Psoas muscle (tissue), 8 donors: ENCODE measurements around the gene NFIB. TPM values are rescaled to one million over a fixed set of nuclear protein-coding genes. Genes with fewer than 3 reads are reported as not detected.

Experiments
- ATAC-seq, 4 donors: fragments of 200-7000 bp; cut with Tn5 transposase; one replicate each; pipeline ENCODE4 v1.9.1; 2020; ENCODE audit warnings: moderate library complexity in 3 of 4, mild to moderate bottlenecking in 2 of 4
- DNase-seq, 2 donors: peaks; one replicate each; pipeline ENCODE4 v3.0.0-alpha.2; 2020
- H3K27ac ChIP-seq: fragments of 200-600 bp; one replicate; pipeline ENCODE4 v1.8.0; 2022
- H3K27me3 ChIP-seq, 3 donors: fragments of 200-600 bp in 1 of 3; one replicate each; pipeline versions ENCODE4 v1.6.1 to v1.8.0; 2013 to 2022; ENCODE audit warnings: low read length in 2 of 3, mild to moderate bottlenecking in 2 of 3, moderate library complexity in 1 of 3; ENCODE audit not compliant: insufficient read depth in 3 of 3
- H3K36me3 ChIP-seq, 2 donors: fragments of 200-600 bp in 1 of 2; one replicate each; pipeline versions ENCODE4 v1.6.1 to v1.8.0; 2013 to 2022; ENCODE audit warnings: low read depth in 1 of 2, mild to moderate bottlenecking in 1 of 2, moderate library complexity in 1 of 2; ENCODE audit not compliant: insufficient read depth in 1 of 2
- H3K4me1 ChIP-seq: fragments of 200-600 bp; one replicate; pipeline ENCODE4 v1.8.0; 2022
- H3K4me3 ChIP-seq: fragments of 200-600 bp; one replicate; pipeline ENCODE4 v1.8.0; 2022; ENCODE audit warnings: mild to moderate bottlenecking
- H3K9me3 ChIP-seq: fragments of 200-600 bp; one replicate; pipeline ENCODE4 v1.8.0; 2022
- CTCF ChIP-seq: fragments of 200-600 bp; IDR thresholded peaks from one replicate; pipeline ENCODE4 v1.8.0; 2022; ENCODE audit warnings: antibody characterized with exemption
- WGBS, 3 donors: extraction: QIAGEN DNeasy Blood & Tissue Kit; methylation state at CpG; one replicate each; pipeline versions ENCODE4 v1.1.6 to v1.1.7; 2013; 5-methylcytosine and 5-hydroxymethylcytosine counted together
- intact Hi-C, 2 donors: fragments of 100-400 bp; cut with DNase I; formaldehyde crosslinking; loops; one replicate each; pipeline versions ENCODE4 v1.11.0 to v1.14.2; 2022
- polyA plus RNA-seq, 3 donors: library from polyadenylated mRNA; stranded (reverse); fragments of 200-250 nt; gene quantifications; one replicate each; pipeline ENCODE4 v1.2.3, GENCODE V29; 2013
- total RNA-seq, 4 donors: library from RNA; stranded (reverse); fragmentation: NEBNext Ultra II Directional in 2 of 4; extraction: Animal tissue kit (Norgen Biotek cat#: 25700) in 2 of 4; gene quantifications; one replicate each; pipeline versions ENCODE4 v1.2.1 to v1.2.4, GENCODE V29; 2021 to 2023
- donor health status: healthy with polysubstance abuse.
- donor health status: DM: no; HTN: no; CAD: no; lungs with moderate emphysema.
- donor health status: Bipolar disorder and iron deficiency.
- donor health status: healthy.
- donor health status: DM: yes; HTN: yes; CAD: no.
- donor health status: DM: no; HTN: no; CAD: no.
- donor health status: DM: no; HTN: no; CAD: no.
- donor health status: DM: yes; HTN: yes; CAD: no.

Gene NFIB
- total and polyA plus RNA-seq, 7 donors: 5.8 to 65.1 (median 35.0) TPM

GRCh38 chr9:14250794-14251153, 63.2 kb downstream of the NFIB start:
- ATAC-seq (no peak), DNase-seq (no peak)
- Histone ChIP-seq H3K36me3 (no peaks in the 10 kb centered on the region), H3K4me1 (peaks cover 21% of the 10 kb centered on the region), H3K4me3 (no peak overlapping the region), H3K27ac (peak overlapping the region; percentile 80), H3K9me3 (no peaks in the 10 kb centered on the region), H3K27me3 (no peaks in the 10 kb centered on the region)
- 77 to 84% (median 77%) methylated on average over 1 of the region's 1 CpG for WGBS, 3 donors
- intact Hi-C loops: loop anchor here in 1 of 2 donors (10.0 kb wide), 1 partner anchor 54 kb away; no protein-coding TSS in a partner anchor
- no peak for TF ChIP-seq CTCF

DNA sequence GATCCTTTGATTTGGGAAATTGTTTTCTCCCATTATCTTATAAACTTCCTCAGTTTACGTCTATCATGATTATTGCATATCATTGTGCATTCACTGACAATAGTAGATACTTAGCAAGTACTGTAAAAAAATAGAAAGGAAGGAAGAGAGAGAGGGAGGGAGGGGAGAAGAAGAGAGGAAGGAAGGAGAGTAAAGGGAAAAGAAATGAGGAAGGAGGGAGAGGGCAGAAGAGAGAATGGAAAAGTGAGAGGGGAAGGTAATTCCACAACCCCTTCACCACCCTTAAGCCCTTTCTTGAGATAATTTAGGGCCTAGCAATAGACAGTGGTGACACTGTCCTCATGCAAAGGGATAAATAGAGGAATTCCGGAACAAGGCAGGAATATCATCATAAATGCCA, 64.4 kb downstream of the NFIB start:
- ATAC-seq (no peak), DNase-seq (no peak)
- Histone ChIP-seq H3K27me3 (no peaks in the 10 kb centered on the region), H3K4me3 (no peak overlapping the region), H3K4me1 (peaks cover 27% of the 10 kb centered on the region), H3K9me3 (no peaks in the 10 kb centered on the region), H3K36me3 (no peaks in the 10 kb centered on the region), H3K27ac (no peak overlapping the region)
- WGBS, 3 donors: 86 to 98% (median 90%) methylated on average over 2 of the region's 2 CpGs
- intact Hi-C loops: no loop called here
- TF ChIP-seq CTCF: no peak

DNA sequence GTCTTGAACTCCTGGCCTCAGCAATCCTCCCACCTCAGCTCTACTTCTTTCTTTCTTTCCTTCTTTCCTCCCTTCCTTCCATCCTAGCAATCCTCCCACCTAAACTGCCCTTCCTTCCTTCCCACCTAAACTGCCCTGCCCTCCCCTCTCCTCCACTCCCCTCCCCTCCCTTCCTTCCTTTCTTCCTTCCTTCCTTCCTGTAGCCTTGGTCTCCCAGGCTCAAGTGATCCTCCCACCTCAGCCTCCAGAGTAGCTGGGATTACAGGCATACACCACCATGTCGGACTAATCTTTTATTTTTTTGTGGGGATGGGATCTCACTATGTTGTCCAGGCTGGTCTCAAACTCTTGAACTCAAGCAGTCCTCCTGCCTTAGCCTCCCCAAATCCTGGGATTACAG, 65.8 kb downstream of the NFIB start:
- TF ChIP-seq CTCF: no peak
- H3K27ac ChIP-seq: no peak overlapping the region
- DNase-seq: no peak
- H3K9me3 ChIP-seq: no peaks in the 10 kb centered on the region
- H3K4me3 ChIP-seq: no peak overlapping the region
- WGBS, 3 donors: 94 to 96% (median 95%) methylated on average over 1 of the region's 1 CpG
- no peaks in the 10 kb centered on the region for H3K27me3 ChIP-seq
- ATAC-seq: no peak
- no peaks in the 10 kb centered on the region for H3K36me3 ChIP-seq
- intact Hi-C loops: no loop called here
- peaks cover 40% of the 10 kb centered on the region for H3K4me1 ChIP-seq

DNA sequence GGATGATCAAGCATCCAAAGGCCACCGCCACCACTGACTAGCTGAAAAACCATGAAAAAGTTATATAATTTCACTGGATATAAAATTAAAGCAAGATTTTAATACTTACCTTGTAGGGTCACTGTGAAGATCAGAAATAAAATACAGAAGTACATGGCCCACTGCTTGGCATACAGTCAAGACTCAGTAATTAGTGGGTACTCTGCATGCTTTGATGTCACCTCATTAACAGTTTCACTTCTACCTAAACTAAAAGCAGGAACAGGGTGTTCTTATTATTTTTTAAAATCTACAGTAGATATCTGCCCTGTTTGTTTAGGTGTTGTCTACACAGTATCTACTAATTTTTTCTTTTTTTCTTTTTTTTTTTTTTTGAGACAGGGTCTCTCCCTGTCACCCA, 66.4 kb downstream of the NFIB start:
- H3K27me3 ChIP-seq: no peaks in the 10 kb centered on the region
- H3K36me3 ChIP-seq: no peaks in the 10 kb centered on the region
- no peak overlapping the region for H3K4me3 ChIP-seq
- intact Hi-C loops: no loop called here
- H3K27ac ChIP-seq: no peak overlapping the region
- H3K9me3 ChIP-seq: no peaks in the 10 kb centered on the region
- 56 to 96% (median 72%) methylated on average over 1 of the region's 1 CpG for WGBS, 3 donors
- DNase-seq (no peak), ATAC-seq (no peak)
- peaks cover 41% of the 10 kb centered on the region for H3K4me1 ChIP-seq
- no peak for TF ChIP-seq CTCF

DNA sequence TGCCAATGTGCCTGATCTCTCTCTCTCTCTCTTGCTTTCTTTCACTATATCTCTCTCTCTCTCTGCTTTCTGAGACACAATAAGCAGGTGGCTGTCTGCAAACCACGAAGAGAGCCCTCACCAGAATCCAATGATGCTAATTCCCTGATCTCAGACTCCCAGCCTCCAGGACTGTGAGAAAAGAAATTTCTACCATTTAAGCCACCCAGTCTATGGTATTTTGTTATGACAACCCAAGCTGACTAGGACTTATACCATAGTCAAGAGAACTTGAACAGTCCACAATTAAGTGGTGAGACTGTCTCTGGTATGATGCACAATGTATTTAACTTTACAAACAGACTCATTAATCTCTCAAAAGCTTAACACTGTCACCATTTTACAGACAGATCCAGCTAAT, 67.0 kb downstream of the NFIB start:
- Histone ChIP-seq H3K27ac (no peak overlapping the region), H3K9me3 (no peaks in the 10 kb centered on the region), H3K4me3 (no peak overlapping the region), H3K27me3 (no peaks in the 10 kb centered on the region), H3K4me1 (peaks cover 39% of the 10 kb centered on the region), H3K36me3 (no peaks in the 10 kb centered on the region)
- TF ChIP-seq CTCF: no peak
- DNase-seq (no peak), ATAC-seq (no peak)
- 28 to 53% (median 30%) methylated on average over 1 of the region's 1 CpG for WGBS, 3 donors
- intact Hi-C loops: no loop called here
